ENCODE measurements around the gene SPATA21.
"Not testable (repeated sequence)": the region's sequence is repeated elsewhere in the genome, so short reads cannot be mapped to it uniquely, and the experiment has no call there.

SPATA21 gene

GRCh38 chr1:16372535-16373285, 64.5 kb downstream of the SPATA21 start:
- peak overlapping the region; percentile 53 for H3K27ac Mint-ChIP-seq

GRCh38 chr1:16371725-16372124, 65.5 kb downstream of the SPATA21 start:
- Mint-ChIP-seq H3K36me3 (ENCODE audit: low read depth) (peaks cover 37% of the 10 kb centered on the region), H3K9me3 (no peaks in the 10 kb centered on the region), H3K27ac (peak overlapping the region; percentile 53), H3K4me3 (peak overlapping the region; percentile 26), H3K4me1 (ENCODE audit: low read depth) (peaks cover 74% of the 10 kb centered on the region), H3K27me3 (no peaks in the 10 kb centered on the region)
- intact Hi-C loops (cut with micrococcal nuclease), result no loop called here

More at GRCh38 chr1:16372535-16373285, 64.5 kb downstream of the SPATA21 start:
- H3K4me3 Mint-ChIP-seq, result no peak overlapping the region
- no peaks in the 10 kb centered on the region for H3K9me3 Mint-ChIP-seq
- H3K27me3 Mint-ChIP-seq, result no peaks in the 10 kb centered on the region
- H3K36me3 Mint-ChIP-seq (ENCODE audit: low read depth), result peaks cover 33% of the 10 kb centered on the region
- peaks cover 84% of the 10 kb centered on the region for H3K4me1 Mint-ChIP-seq (ENCODE audit: low read depth)
- intact Hi-C loops (cut with micrococcal nuclease), result no loop called here

GRCh38 chr1:16369821-16370220, 67.4 kb downstream of the SPATA21 start:
- Mint-ChIP-seq H3K27ac (no peak overlapping the region), H3K4me1 (ENCODE audit: low read depth) (peaks cover 65% of the 10 kb centered on the region)

GRCh38 chr1:16367968-16368890, 69.0 kb downstream of the SPATA21 start:
- Mint-ChIP-seq H3K27me3 (no peaks in the 10 kb centered on the region), H3K9me3 (no peaks in the 10 kb centered on the region), H3K4me3 (peak overlapping the region; percentile 98), H3K36me3 (ENCODE audit: low read depth) (peaks cover 36% of the 10 kb centered on the region), H3K4me1 (ENCODE audit: low read depth) (peaks cover 58% of the 10 kb centered on the region), H3K27ac (peak overlapping the region; percentile 99)
- intact Hi-C loops (cut with micrococcal nuclease), result loop anchor here (5.0 to 10.0 kb wide), 2 partner anchors 73 to 74 kb away; partner anchors contain the start of gene NECAP2

More at GRCh38 chr1:16369821-16370220, 67.4 kb downstream of the SPATA21 start:
- no peaks in the 10 kb centered on the region for H3K27me3 Mint-ChIP-seq
- peaks cover 36% of the 10 kb centered on the region for H3K36me3 Mint-ChIP-seq (ENCODE audit: low read depth)
- H3K4me3 Mint-ChIP-seq, result no peak overlapping the region
- H3K9me3 Mint-ChIP-seq, result no peaks in the 10 kb centered on the region
- intact Hi-C loops (cut with micrococcal nuclease), result loop anchor here (5.0 to 10.0 kb wide), 2 partner anchors 72 to 75 kb away; partner anchors contain the start of gene NECAP2

GRCh38 chr1:16367258-16367967, 69.8 kb downstream of the SPATA21 start:
- H3K4me1 Mint-ChIP-seq (ENCODE audit: low read depth), result peaks cover 51% of the 10 kb centered on the region
- intact Hi-C loops (cut with micrococcal nuclease), result loop anchor here (5.0 to 10.0 kb wide), 2 partner anchors 73 to 75 kb away; partner anchors contain the start of gene NECAP2
- H3K9me3 Mint-ChIP-seq, result no peaks in the 10 kb centered on the region
- H3K27me3 Mint-ChIP-seq, result no peaks in the 10 kb centered on the region
- peak overlapping the region; percentile 99 for H3K27ac Mint-ChIP-seq
- H3K36me3 Mint-ChIP-seq (ENCODE audit: low read depth), result peaks cover 28% of the 10 kb centered on the region
- peak overlapping the region; percentile 98 for H3K4me3 Mint-ChIP-seq

GRCh38 chr1:16366722-16367257, 70.4 kb downstream of the SPATA21 start, which contains the start of gene SZRD1:
Gene SZRD1, plus strand, starts transcription at chr1:16367242. Its CDS starts 16 bp downstream, at chr1:16367258.
- H3K27me3 Mint-ChIP-seq, result no peaks in the 10 kb centered on the region
- peak within 1 kb of the TSS; percentile 99 for H3K27ac Mint-ChIP-seq
- peak within 1 kb of the TSS; percentile 98 for H3K4me3 Mint-ChIP-seq
- intact Hi-C loops (cut with micrococcal nuclease), result loop anchor here (5.0 to 10.0 kb wide), 2 partner anchors 72 to 76 kb away; partner anchors contain the start of gene NECAP2
- peaks cover 26% of the 10 kb centered on the region for H3K36me3 Mint-ChIP-seq (ENCODE audit: low read depth)
- peaks cover 45% of the 10 kb centered on the region for H3K4me1 Mint-ChIP-seq (ENCODE audit: low read depth)
- no peaks in the 10 kb centered on the region for H3K9me3 Mint-ChIP-seq

- not testable (repeated sequence) for H3K9me3 Mint-ChIP-seq, H3K27me3 Mint-ChIP-seq, H3K4me3 Mint-ChIP-seq
- peaks cover 20% of the 10 kb centered on the region for H3K36me3 Mint-ChIP-seq (ENCODE audit: low read depth)
- H3K27ac Mint-ChIP-seq, result peak overlapping the region; percentile 99
- peaks cover 33% of the 10 kb centered on the region for H3K4me1 Mint-ChIP-seq (ENCODE audit: low read depth)
- intact Hi-C loops (cut with micrococcal nuclease), result loop anchor here (5.0 to 10.0 kb wide), 2 partner anchors 70 to 77 kb away; partner anchors contain the start of gene NECAP2
Observed at GRCh38 chr1:16365146-16365498, 72.1 kb downstream of the SPATA21 start.

- Mint-ChIP-seq H3K4me3 (no peak overlapping the region), H3K27ac (no peak overlapping the region), H3K4me1 (ENCODE audit: low read depth) (no peaks in the 10 kb centered on the region), H3K9me3 (no peaks in the 10 kb centered on the region), H3K27me3 (no peaks in the 10 kb centered on the region), H3K36me3 (ENCODE audit: low read depth) (peaks cover 7% of the 10 kb centered on the region)
- intact Hi-C loops (cut with micrococcal nuclease), result no loop called here
Observed at GRCh38 chr1:16356867-16357266, 80.4 kb downstream of the SPATA21 start.

GRCh38 chr1:16354619-16355018, 82.6 kb downstream of the SPATA21 start:
- Mint-ChIP-seq H3K27me3 (no peaks in the 10 kb centered on the region), H3K4me1 (ENCODE audit: low read depth) (peaks cover 11% of the 10 kb centered on the region), H3K9me3 (no peaks in the 10 kb centered on the region), H3K27ac (no peak overlapping the region), H3K4me3 (no peak overlapping the region), H3K36me3 (ENCODE audit: low read depth) (peaks cover 16% of the 10 kb centered on the region)
- intact Hi-C loops (cut with micrococcal nuclease), result no loop called here

- H3K27ac Mint-ChIP-seq, result peak overlapping the region; percentile 96
- H3K9me3 Mint-ChIP-seq, result no peaks in the 10 kb centered on the region
- peaks cover 13% of the 10 kb centered on the region for H3K4me1 Mint-ChIP-seq (ENCODE audit: low read depth)
- intact Hi-C loops (cut with micrococcal nuclease), result no loop called here
- no peaks in the 10 kb centered on the region for H3K27me3 Mint-ChIP-seq
- H3K36me3 Mint-ChIP-seq (ENCODE audit: low read depth), result peaks cover 16% of the 10 kb centered on the region
- peak overlapping the region; percentile 97 for H3K4me3 Mint-ChIP-seq
Observed at GRCh38 chr1:16352842-16353535, 84.2 kb downstream of the SPATA21 start.

- Mint-ChIP-seq H3K36me3 (ENCODE audit: low read depth) (peaks cover 16% of the 10 kb centered on the region), H3K9me3 (no peaks in the 10 kb centered on the region), H3K4me3 (peak within 1 kb of the TSS; percentile 97), H3K4me1 (ENCODE audit: low read depth) (peaks cover 17% of the 10 kb centered on the region), H3K27ac (peak within 1 kb of the TSS; percentile 96), H3K27me3 (no peaks in the 10 kb centered on the region)
- intact Hi-C loops (cut with micrococcal nuclease), result no loop called here
Observed at GRCh38 chr1:16351994-16352841, 85.0 kb downstream of the SPATA21 start, which contains the start of gene FBXO42. Gene FBXO42, minus strand, starts transcription at chr1:16352480. Its CDS starts 37,062 bp downstream, at chr1:16315418.

- peak overlapping the region; percentile 97 for H3K4me3 Mint-ChIP-seq
- H3K27ac Mint-ChIP-seq, result peak overlapping the region; percentile 96
- H3K27me3 Mint-ChIP-seq, result no peaks in the 10 kb centered on the region
- peaks cover 21% of the 10 kb centered on the region for H3K4me1 Mint-ChIP-seq (ENCODE audit: low read depth)
- intact Hi-C loops (cut with micrococcal nuclease), result no loop called here
- no peaks in the 10 kb centered on the region for H3K9me3 Mint-ChIP-seq
- H3K36me3 Mint-ChIP-seq (ENCODE audit: low read depth), result peaks cover 16% of the 10 kb centered on the region
Observed at GRCh38 chr1:16351456-16351993, 85.7 kb downstream of the SPATA21 start.

All from dendritic cell treated with granulocyte-macrophage colony-stimulating factor and Interleukin-4, amounts not matched to agents 40 ng/mL and 50 ng/mL, for 4 days (primary cell).